GM20431 (cell line): ENCODE data around the gene ZNF12.
"Not testable (repeated sequence)": the region's sequence is repeated elsewhere in the genome, so short reads cannot be mapped to it uniquely, and the experiment has no call there.

Experiments used
- in situ Hi-C: fragments of 300-500 bp; cut with MseI, MboI; formaldehyde crosslinking; loops from one replicate; pipeline ENCODE4 v1.15.0; 2020; ENCODE audit warnings: low sequenced_read_pairs; ENCODE audit not compliant: unreplicated experiment

Gene ZNF12

DNA sequence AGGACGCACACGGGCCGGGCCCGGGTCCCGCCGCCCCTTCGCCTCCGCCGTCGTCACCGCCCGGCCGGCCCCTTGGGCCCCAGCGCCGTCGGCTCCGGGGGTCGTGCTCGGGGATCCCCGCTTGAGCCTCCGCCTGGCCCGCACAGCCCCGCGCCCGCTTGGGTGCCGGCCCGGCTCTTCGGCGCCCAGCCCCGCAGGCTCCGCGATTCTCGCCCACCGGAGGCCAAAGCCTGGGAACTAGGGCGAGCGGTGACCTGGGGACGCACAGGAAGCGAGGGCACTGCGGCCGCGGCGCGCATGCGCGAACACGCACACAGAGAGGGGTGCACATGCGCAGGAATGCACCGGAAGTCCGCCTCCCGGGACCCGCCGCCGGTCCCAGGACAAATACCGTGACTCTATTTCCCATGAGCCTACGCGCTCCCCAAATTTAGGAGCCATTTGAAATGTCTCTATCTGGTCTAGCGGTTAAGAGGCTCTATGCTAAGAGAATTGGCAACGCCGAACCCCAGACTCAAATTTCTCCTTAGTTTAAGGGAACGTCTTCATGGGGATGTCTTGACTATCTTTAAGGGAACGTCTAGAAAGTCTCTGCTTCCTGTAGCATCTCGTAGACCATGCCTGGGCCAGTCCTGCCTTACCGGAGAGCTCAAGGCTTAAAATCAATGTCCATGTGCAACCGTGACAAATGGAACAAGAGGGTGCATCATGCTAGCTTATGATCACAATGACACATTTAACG, at the start of gene ZNF12:
Gene ZNF12, minus strand, starts transcription at position 282 of the 742 bp plus-strand sequence. CDS start 1,774 bp downstream, outside the sequence.
- in situ Hi-C loops = no loop called here

DNA sequence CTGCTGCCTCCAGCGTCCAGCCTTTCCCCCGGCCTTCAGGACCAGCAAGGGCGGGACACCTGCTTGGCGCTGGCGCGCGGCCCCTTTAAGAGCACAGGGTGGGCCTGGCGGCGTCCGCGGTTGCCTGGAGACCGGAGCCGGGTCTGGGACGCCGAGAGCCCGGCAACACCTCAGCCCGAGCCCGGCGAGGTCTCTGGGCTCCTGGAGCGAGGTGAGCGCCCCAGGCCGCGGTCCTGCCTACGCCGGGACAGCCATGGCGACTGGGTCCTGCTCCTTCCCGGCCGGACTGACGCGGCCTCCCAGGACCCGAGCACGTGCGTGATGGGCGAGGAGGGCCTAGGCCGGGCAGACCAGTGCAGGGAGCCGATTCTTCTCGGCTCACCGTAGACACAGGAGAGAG, 47.2 kb upstream of the ZNF12 start, which contains the start of gene RSPH10B2:
Gene RSPH10B2, plus strand, starts transcription at position 140 of the 400 bp plus-strand sequence. CDS start 3,575 bp downstream, outside the sequence.
- in situ Hi-C loops = not testable (repeated sequence)

DNA sequence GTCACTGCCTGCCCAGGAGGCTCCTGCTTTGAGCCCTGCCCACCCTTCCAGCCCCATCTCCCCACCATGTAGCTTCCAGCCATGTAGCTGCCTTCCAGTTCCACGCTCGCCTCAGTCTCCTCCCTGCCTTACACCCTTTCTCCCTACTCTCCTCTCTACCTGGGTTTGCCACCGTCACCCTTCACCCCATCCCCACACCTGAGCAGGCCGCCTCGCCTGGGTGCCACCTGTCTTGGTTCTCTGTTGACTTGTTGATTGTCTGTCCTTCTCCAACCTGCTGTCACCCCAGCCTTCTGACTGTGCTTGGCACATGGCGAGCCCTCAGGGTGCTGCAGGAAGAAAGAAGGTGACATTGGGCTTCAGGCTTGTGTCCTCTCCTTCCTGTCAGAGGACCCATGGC, 43.4 kb upstream of the ZNF12 start:
- in situ Hi-C loops = not testable (repeated sequence)

DNA sequence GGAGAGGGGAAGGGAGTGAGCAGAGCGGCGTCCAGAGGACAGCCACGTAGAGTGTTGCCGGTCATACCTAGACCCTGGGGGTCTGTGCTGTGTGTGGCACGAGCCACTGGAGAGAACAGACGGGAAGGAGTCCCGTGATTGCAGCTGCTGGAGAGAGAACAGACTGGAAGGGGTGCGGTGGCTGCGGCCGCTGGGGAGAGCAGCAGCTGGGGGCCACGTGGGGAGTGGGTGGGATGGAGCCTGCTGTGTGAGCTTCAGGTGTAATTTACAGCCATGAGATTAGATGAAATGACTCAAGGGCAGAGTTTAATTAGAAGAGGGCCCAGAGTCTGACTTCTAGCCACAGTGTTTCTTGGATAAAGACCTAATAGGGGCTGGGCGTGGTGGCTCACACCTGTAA, 42.6 kb upstream of the ZNF12 start:
- in situ Hi-C loops = not testable (repeated sequence)

DNA sequence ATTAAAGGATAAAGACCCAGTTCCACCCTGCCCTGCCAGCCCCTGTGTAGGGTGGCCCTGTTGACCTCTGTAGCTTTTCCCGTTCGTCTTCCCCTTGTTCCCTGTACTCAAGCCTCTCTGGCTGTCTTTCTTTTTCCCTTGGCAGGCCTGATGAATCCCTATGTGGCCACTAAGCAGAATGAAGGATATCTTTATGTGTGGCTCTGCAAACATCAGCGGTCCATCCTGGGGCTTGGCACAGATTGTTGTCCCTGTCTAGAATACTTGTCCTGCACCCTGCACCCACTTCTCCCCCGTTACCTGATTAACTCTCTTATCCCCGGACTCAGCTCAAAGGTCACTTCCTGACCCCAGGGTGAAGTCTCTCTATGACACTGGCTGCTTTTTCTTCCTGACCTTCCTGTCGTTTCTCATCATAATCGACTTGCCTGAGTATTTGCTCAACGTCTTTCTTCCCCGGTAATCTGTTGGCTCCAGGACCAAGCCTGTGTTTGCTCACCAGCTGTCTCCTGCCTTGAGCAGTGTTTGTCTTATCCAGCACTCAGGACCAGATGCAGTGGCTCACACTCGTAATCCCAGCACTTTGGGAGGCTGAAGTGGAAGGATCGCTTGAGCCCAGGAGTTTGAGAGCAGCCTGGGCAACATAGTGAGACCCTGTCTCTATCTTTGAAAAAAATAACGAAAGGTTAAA, 37.8 kb upstream of the ZNF12 start:
- in situ Hi-C loops = not testable (repeated sequence)

DNA sequence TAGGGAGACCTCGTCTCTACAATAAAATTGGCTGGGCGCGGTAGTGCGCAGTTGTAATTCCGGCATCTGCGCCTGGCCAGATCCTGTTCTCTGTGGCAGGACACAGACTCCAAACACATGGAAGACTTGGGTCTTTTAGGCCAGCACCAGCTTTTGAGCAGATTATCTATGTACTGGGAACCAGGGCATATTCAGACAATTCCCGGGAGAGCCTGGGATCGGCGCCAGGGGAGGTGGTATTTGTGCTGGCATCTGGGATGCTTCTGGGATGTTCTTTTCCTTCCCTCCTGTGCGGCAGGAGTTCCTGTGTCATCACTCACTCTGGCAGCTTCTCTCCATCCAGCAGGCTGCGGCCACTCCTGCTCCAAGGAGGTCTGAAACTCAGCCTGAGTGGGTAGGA, 31.7 kb upstream of the ZNF12 start:
- in situ Hi-C loops = not testable (repeated sequence)

DNA sequence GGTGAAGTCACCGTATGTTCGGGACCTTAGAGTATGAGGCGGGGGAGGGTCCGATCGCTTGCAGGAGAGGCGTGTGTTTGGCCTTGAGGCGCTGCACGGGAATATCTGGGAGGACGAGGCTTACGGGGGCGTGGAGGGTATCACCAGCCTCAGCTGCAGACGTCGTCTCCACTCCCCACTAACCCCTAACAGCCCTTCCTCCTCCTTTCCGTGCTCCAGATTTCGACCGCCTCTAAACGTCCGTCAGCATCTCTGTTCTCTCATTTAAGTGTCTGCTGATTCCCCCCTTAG, 23.5 kb upstream of the ZNF12 start:
- in situ Hi-C loops = no loop called here

DNA sequence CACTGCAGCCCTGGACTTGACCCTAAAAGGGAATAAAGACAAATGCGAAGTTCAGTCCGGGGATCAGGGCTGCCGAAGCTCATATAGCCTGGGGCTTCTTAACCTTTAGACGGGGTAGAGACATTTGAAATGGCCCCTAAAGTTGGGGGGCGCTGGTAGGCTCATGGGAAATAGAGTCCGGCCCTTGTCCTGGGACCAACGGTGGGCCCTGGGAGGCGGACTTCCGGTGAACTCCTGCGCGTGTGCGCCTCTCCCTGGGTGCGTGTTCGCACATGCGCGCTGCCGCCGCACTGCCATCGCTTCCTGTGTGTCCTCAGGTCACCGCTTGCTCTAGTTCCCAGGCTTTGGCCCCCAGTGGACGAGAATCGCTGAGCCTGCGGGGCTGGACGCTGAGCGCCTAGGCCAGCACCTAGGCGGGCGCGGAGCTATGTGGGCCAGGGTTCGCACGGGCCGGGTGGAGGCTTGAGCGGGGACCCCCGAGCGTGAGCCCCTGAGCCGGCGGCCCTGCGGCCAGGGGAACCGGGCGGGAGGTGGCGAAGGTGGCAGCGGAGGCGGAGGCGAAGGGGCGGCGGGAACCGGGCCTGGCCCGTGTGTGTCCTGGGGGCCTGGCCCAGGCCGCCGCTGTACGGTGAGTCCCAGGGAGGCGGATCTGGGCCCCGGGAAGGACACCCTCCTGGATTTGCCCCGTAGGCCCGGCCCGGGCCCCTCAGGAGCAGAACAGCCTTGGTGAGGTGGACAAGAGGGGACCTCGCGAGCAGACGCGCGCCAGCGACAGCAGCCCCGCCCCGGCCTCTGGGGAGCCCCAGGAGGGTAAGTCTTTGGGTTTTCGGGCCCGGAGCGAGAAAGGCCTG, 23.0 kb upstream of the ZNF12 start:
- in situ Hi-C loops = no loop called here

DNA sequence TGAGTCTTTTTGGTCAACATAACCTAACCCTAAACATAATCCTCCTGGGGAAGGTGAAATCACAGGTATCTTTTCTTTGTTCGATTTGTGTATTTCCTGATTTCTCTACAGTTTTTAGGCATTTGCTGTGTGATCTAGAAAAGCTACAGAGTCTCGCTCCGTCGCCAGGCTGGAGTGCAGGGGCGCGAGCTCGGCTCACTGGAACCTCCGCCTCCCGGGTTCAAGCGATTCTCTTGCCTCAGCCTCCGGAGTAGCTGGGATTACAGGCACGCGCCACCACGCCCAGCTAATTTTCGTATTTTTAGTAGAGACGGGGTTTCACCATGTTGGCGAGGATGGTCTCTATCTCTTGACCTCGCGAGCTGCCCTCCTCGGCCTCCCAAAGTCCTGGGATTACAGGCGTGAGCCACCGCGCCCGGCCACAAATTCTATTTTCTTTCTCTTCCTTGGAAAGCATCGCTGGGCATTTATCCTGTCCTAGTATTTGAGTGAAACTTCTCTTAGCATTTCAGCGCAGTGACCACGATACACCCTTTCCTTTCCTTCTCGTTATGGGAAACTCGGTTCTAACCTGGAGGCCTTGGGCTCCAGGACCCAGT, 22.2 kb upstream of the ZNF12 start:
- in situ Hi-C loops = not testable (repeated sequence)

DNA sequence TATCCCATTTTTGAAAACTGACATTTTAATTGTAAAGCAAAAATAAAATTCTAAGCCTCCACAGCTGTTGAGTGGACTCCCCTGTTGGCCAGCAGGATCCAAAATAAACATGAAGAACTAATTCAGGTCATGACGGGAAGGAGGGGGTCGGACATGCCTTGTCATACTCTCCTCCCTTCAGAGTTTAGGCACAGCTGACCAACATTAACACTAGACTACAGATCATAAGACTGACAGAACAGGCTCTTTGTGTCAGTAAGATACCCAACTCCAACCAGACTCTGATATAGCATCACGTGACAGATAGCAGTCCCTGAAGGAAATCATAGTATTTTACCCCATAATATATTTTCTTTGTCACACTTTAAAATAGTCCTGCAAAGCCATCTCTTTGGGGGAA, 20.9 kb upstream of the ZNF12 start:
- in situ Hi-C loops = no loop called here

DNA sequence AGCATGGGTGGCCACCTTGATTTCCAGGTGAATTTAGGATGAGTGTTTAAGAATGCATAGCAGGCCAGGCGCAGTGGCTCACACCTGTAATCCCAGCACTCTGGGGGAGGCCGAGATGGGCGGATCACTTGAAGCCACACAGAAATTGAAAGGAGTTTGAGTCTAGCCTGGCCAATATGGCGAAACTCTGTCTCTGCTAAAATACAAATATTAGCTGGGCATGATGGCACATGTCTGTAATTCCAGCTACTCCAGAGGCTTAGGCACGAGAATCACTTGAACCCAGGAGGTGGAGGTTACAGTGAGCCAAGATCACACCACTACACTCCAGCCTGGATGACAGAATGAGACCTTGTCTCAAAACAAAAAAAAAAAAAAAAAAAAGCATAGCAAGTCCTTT, 19.6 kb upstream of the ZNF12 start:
- in situ Hi-C loops = not testable (repeated sequence)

DNA sequence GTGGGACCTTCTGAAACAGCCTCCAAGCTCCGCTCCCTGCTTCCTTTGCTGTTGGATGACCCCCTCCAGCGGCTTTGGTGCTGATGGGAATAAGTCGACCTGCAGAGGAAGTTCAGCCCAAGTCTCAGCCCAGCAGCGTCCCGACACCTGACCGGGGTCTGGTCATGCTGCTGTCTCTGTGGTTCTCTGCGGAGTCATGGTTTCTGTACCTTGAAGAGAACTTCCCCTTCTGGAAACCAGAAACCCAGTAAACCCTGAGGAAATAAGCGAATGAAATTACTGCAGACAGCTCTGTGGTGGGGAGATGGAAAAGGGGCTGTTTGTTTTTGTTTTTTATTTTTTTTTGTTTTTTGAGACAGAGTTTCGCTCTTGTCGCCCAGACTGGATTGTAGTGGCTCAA, 18.3 kb upstream of the ZNF12 start:
- in situ Hi-C loops = no loop called here

DNA sequence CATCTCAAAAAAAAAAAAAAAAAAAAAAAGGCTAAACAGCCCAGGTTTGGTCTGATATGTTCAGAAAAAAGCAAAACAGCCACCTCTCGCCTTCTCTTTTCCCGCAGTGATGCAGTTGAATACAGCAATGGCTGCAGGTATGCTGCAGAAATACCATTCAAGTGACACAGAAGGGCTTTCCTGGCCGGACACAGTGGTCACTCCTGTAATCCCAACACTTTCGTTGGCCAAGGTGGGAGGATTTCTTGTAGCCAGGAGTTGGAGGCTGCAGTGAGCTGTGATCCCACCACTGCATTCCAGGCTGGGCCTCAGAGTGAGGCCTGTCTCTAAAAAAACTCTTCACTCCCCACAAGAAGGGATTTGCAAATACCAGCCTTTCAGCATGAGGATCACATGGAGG, 17.6 kb upstream of the ZNF12 start:
- in situ Hi-C loops = not testable (repeated sequence)

DNA sequence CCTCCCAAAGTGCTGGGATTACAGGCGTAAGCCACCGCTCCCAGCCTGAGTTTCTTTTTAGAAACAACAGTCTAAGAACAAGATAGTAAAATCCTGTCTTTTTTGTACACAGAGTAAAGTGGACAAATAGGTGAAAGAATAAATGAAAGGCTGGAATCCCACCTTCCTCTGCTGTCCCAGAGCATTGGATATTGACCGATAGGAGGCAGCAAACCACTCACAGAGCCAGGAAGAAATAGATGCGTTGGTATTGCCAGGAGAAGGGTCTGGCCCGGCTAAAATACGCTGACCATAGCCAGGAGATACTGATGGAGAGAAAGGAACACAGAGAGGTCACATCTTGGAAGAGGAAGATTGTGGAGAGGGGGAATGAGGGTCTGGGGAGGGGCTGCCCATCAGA, 11.4 kb upstream of the ZNF12 start:
- in situ Hi-C loops = no loop called here

DNA sequence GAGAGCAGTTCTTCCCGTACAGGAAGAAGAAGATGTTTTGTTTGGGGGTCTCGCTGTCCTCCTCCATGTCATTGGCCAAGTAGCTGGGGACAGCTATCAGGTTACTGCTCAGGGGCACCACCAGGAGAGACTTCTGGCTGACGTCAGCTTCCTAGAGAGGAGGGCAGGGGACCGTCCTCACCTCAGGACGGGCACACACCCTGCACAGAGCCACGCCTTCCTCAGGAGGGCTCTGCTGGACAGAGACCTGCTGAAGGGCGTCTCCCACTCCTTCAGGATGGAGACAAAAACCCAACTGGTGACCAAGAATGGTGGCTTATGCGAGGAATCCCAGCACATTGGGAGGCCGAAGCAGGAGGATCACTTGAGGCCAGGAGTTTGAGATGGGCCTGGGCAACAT, 9.2 kb upstream of the ZNF12 start:
- in situ Hi-C loops = not testable (repeated sequence)

DNA sequence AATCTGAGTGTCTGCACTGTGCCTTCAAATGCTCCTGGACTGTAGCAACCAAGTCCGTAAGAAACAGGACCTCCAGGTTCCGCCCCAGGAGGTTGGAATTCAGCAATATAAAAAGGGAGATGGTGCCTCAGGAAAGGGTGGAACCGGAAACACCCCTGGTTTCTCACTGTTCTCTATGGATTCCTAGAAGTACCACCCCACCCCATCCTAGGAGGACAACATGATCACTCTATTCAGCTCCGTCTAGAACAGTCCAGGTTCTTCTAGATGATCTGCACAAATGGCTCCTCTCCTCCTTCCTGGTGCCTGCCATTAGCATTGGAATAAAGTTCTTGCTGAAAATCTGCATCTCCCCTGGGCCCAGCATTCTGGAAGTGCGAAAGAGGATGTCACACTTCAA, 7.6 kb upstream of the ZNF12 start:
- in situ Hi-C loops = no loop called here

DNA sequence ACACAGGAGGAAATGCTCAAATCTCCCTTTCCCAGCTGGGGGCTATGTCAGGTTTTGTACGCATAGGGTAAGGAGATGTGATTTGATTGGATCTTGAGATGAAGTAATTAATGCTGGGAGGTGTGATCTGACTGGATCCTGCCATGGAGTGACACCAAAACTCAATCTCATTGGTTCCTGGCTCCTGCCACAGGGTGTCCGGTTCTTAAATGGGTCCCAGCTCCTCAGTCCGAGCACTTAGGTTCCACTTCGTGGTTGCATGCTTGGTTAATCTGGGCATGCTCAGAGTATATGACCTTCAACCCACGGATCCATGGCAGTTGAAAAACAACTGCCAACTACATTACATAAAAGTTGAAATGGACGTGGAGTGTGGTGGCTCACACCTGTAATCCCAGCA, 3.1 kb upstream of the ZNF12 start:
- in situ Hi-C loops = no loop called here

DNA sequence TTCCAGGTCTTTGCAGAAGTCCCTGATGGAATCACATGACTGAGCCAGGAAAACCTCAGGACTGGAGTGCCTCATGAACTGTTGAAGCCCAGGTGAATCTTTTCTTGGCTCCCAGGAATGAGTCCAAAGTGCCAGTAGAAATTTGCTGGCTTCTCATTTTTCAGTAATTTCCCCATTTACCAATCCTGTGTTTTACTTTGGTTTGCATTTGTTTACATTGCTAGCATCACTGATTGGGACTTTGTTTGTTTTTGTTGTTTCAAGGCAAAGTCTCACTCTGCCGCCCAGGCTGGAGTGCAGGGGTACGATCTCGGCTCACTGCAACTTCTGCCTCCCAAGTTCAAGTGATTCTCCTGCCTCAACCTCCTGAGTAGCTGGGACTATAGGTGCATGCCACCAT, 1.6 kb upstream of the ZNF12 start:
- in situ Hi-C loops = no loop called here

DNA sequence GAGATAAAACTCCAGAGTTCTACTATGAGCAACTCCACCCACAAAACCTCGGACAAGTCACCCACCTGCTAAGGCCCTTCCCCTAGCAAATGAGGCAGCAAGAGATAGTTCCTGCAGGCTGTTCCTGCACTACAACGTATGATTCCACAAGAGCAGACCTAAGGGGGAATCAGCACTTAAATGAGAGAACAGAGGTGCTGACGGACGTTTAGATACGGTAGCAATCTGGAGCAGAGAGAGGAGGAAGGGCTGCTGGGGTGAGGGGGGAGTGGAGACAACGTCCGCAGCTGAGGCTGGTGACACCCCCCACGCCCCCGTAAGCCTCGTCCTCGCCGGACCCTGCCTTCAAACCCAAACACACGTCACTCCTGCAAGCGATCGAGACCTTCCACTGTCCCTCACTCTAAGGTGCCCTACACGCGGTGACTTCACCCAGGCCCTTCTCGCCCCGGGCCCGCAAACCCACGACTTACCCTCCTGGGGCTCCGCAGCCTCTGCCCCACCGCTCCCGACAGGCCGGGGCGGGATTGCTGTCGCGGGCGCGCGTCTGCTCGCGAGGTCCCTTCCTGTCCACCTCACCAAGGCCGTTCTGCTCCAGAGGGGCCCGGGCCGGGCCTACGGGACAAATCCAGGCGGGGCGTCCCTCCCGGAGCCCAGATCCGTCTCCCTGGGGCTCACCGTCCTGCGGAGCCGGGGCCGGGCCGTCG, 635 bp downstream of the ZNF12 start:
- in situ Hi-C loops = no loop called here

DNA sequence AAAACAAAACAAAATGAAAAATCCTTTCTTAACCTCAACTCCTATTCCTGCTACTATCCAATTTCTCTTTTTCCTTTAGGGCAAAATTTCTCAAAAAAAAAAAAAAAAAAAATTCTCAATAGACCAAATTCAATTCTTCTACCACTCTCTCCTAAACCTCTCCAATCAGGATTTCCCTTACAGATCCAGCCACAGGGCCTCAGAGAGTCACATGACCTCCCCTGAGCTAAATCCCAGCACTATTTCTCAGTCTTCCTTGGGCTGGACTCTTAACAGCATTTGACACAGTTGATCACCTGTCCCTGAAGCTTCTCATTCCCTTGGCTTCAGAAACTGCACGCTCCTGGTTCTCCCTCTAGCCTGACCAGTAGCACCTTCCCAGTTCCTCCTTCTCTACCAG, 4.9 kb downstream of the ZNF12 start:
- in situ Hi-C loops = no loop called here
